Liver (tissue), 9 donors: ENCODE data around the gene MIOX. TPM values are rescaled to one million over a fixed set of nuclear protein-coding genes. Genes with fewer than 3 reads are reported as not detected.

ENCODE experiments used
- DNase-seq: peaks from one replicate; pipeline ENCODE4 v3.0.0-alpha.2; 2017; ENCODE audit warnings: low spot score
- H3K27ac ChIP-seq, 2 donors: one replicate each; pipeline ENCODE4 v1.7.0; 2013; ENCODE audit warnings: inconsistent platforms in 2 of 2, low read length in 2 of 2, control low read depth in 1 of 2, low read depth in 1 of 2, mild to moderate bottlenecking in 1 of 2
- H3K27me3 ChIP-seq, 4 donors: one replicate each; pipeline versions ENCODE4 v1.6.1 to v1.7.0; 2013; ENCODE audit warnings: low read length in 3 of 4, inconsistent platforms in 1 of 4, mild to moderate bottlenecking in 1 of 4, moderate library complexity in 1 of 4; ENCODE audit not compliant: control insufficient read depth in 4 of 4, insufficient read depth in 4 of 4
- H3K36me3 ChIP-seq, 4 donors: one replicate each; pipeline versions ENCODE4 v1.6.1 to v1.7.0; 2013; ENCODE audit warnings: low read length in 3 of 4, mild to moderate bottlenecking in 3 of 4, low read depth in 1 of 4, moderate library complexity in 1 of 4; ENCODE audit not compliant: control insufficient read depth in 4 of 4, insufficient read depth in 3 of 4
- H3K4me1 ChIP-seq, 4 donors: one replicate each; pipeline versions ENCODE4 v1.6.1 to v1.7.0; 2013; ENCODE audit warnings: low read length in 3 of 4, mild to moderate bottlenecking in 3 of 4, moderate library complexity in 1 of 4; ENCODE audit not compliant: control insufficient read depth in 4 of 4, insufficient read depth in 4 of 4
- H3K4me3 ChIP-seq, 3 donors: one replicate each; pipeline versions ENCODE4 v1.6.1 to v1.7.0; 2013; ENCODE audit warnings: low read length in 3 of 3, control low read depth in 1 of 3, low read depth in 1 of 3, mild to moderate bottlenecking in 1 of 3
- H3K9ac ChIP-seq, 2 donors: one replicate each; pipeline ENCODE4 v1.7.0; 2013; ENCODE audit warnings: low read length in 2 of 2, mild to moderate bottlenecking in 2 of 2, moderate library complexity in 2 of 2, control low read depth in 1 of 2, low read depth in 1 of 2
- H3K9me3 ChIP-seq, 4 donors: one replicate each; pipeline versions ENCODE4 v1.6.1 to v1.7.0; 2013; ENCODE audit warnings: low read length in 3 of 4; ENCODE audit not compliant: control insufficient read depth in 4 of 4
- ATF3 ChIP-seq: IDR thresholded peaks from 2 replicates; pipeline ENCODE4 v1.6.1; 2016; ENCODE audit warnings: antibody characterized with exemption
- EGR1 ChIP-seq, 2 donors: IDR thresholded peaks; 2 replicates each; pipeline ENCODE4 v1.6.1; 2016 to 2018; ENCODE audit warnings: antibody characterized with exemption in 2 of 2, low read depth in 2 of 2
- FOXA1 ChIP-seq: IDR thresholded peaks from 2 replicates; pipeline ENCODE4 v1.6.1; 2016; ENCODE audit warnings: antibody characterized with exemption
- FOXA2 ChIP-seq: IDR thresholded peaks from 2 replicates; pipeline ENCODE4 v1.6.1; 2016; ENCODE audit warnings: antibody characterized with exemption
- HNF4A ChIP-seq, 2 donors: conservative IDR thresholded peaks; 2 replicates each; pipeline ENCODE4 v1.6.1; 2016; ENCODE audit warnings: antibody characterized with exemption in 2 of 2, mild to moderate bottlenecking in 2 of 2
- HNF4G ChIP-seq: IDR thresholded peaks from 2 replicates; pipeline ENCODE4 v1.6.1; 2016; ENCODE audit warnings: antibody characterized with exemption
- JUND ChIP-seq, 2 donors: IDR thresholded peaks; 2 replicates each; pipeline ENCODE4 v1.6.1; 2016; ENCODE audit warnings: antibody characterized with exemption in 2 of 2
- NR2F2 ChIP-seq: IDR thresholded peaks from 2 replicates; pipeline ENCODE4 v1.6.1; 2016; ENCODE audit warnings: antibody characterized with exemption
- RAD21 ChIP-seq, 2 donors: IDR thresholded peaks; 2 replicates each; pipeline ENCODE4 v1.6.1; 2016; ENCODE audit warnings: antibody characterized with exemption in 2 of 2, mild to moderate bottlenecking in 2 of 2
- REST ChIP-seq: IDR thresholded peaks from 2 replicates; pipeline ENCODE4 v1.6.1; 2016; ENCODE audit warnings: antibody characterized with exemption, mild to moderate bottlenecking
- RXRA ChIP-seq, 2 donors: IDR thresholded peaks; 2 replicates each; pipeline ENCODE4 v1.6.1; 2017 to 2018; ENCODE audit warnings: antibody characterized with exemption in 2 of 2, mild to moderate bottlenecking in 1 of 2
- SP1 ChIP-seq: IDR thresholded peaks from 2 replicates; pipeline ENCODE4 v1.6.1; 2018; ENCODE audit warnings: antibody characterized with exemption, mild to moderate bottlenecking
- TAF1 ChIP-seq: conservative IDR thresholded peaks from 2 replicates; pipeline ENCODE4 v1.6.1; 2016; ENCODE audit warnings: antibody characterized with exemption, mild to moderate bottlenecking
- YY1 ChIP-seq: IDR thresholded peaks from 2 replicates; pipeline ENCODE4 v1.6.1; 2016; ENCODE audit warnings: antibody characterized with exemption, mild to moderate bottlenecking
- ZBTB33 ChIP-seq: IDR thresholded peaks from 2 replicates; pipeline ENCODE4 v1.6.1; 2016; ENCODE audit warnings: antibody characterized with exemption
- WGBS: extraction: QIAGEN DNeasy Blood & Tissue Kit; methylation state at CpG from one replicate; pipeline ENCODE4 v1.1.7; 2013; 5-methylcytosine and 5-hydroxymethylcytosine counted together
- polyA plus RNA-seq, 2 donors: library from polyadenylated mRNA; stranded (reverse) in 1 of 2; unstranded in 1 of 2; fragments of 200-250 nt in 1 of 2; fragments of >200 nt in 1 of 2; fragmentation: Nextera tagmentation in 1 of 2; extraction: Ambion mirVana in 1 of 2; gene quantifications; one replicate each; pipeline versions ENCODE4 v1.2.1 to v1.2.3, GENCODE V29; 2013 to 2015
- total RNA-seq, 2 donors: library from RNA; depleted of rRNA; stranded (reverse); fragments of >200 nt; gene quantifications; one replicate each; pipeline ENCODE4 v1.2.3, GENCODE V29; 2014
- TF ChIP-seq, protein P1 (sequence below): fragments of 150-350 bp; IDR thresholded peaks from 2 replicates; pipeline ENCODE4 v1.5.1; 2017; ENCODE audit warnings: improper control_type of control experiment, low read depth, low read length; ENCODE audit not compliant: missing input control
- TF ChIP-seq, protein P2 (sequence below): IDR thresholded peaks from 2 replicates; pipeline ENCODE4 v1.6.1; 2016; ENCODE audit warnings: antibody characterized with exemption
- donor health status: healthy.
- donor health status: healthy.
- donor health status: healthy.
- donor health status: healthy.
- donor health status: healthy.

MIOX gene
- total and polyA plus RNA-seq, 4 donors, result not detected

DNA sequence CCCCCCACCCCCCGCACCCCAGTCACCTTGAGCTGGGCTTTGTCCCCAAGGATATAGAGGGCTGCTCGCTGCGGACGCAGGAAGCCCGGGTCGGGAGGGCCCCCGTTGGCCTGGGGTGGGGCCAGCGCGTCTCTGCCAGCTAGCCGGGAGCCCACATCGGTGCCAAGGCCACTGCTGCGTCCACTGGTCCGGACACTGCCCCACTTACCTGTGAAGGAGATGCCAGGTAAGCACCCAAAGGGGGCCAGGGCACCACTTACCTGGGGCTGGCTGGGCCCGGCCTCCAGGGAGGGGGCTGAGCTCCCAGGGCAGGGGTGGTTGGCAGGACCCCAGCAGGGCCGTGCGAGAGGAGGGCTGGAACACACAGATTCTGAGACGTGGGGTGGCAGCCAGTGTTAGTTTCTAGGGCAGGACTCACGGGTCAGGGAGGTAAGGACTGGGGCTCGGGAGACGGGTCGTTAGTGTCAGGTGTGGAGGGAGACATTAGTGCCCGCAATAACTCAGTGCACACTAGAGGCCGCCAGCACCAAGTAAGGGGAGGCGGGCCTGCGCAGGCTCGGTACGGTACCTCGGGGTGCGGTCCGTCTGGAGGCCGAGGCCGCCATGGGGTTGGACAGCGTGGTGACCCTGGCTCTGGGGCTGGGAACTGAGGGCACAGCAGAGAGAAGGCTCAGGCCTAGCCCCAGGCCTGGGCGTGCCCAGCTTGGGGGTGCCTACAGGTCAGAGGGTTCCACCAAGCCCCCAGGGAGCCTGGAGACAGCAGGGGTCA is 30.0 kb upstream of the MIOX start:
- no peak for DNase-seq
- Histone ChIP-seq H3K9me3 (no peaks in the 10 kb centered on the region), H3K4me3 (no peak overlapping the region), H3K36me3 (peaks cover 16 to 71% (median 23%) of the 10 kb centered on the region in 4 donors), H3K4me1 (no peaks in the 10 kb centered on the region), H3K9ac (no peak overlapping the region), H3K27me3 (no peaks in the 10 kb centered on the region), H3K27ac (no peak overlapping the region)
- WGBS, result 92% methylated on average over 34 of the region's 34 CpGs
- TF ChIP-seq NR2F2 (no peak), FOXA1 (no peak), ZBTB33 (no peak), ATF3 (no peak), REST (no peak), YY1 (no peak), RXRA (IDR thresholded peaks at IDR 0.05) (no peak)
- TF ChIP-seq, protein P1, sequence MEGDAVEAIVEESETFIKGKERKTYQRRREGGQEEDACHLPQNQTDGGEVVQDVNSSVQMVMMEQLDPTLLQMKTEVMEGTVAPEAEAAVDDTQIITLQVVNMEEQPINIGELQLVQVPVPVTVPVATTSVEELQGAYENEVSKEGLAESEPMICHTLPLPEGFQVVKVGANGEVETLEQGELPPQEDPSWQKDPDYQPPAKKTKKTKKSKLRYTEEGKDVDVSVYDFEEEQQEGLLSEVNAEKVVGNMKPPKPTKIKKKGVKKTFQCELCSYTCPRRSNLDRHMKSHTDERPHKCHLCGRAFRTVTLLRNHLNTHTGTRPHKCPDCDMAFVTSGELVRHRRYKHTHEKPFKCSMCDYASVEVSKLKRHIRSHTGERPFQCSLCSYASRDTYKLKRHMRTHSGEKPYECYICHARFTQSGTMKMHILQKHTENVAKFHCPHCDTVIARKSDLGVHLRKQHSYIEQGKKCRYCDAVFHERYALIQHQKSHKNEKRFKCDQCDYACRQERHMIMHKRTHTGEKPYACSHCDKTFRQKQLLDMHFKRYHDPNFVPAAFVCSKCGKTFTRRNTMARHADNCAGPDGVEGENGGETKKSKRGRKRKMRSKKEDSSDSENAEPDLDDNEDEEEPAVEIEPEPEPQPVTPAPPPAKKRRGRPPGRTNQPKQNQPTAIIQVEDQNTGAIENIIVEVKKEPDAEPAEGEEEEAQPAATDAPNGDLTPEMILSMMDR, result no peak
- TF ChIP-seq, protein P2, sequence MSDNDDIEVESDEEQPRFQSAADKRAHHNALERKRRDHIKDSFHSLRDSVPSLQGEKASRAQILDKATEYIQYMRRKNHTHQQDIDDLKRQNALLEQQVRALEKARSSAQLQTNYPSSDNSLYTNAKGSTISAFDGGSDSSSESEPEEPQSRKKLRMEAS, result no peak

DNA sequence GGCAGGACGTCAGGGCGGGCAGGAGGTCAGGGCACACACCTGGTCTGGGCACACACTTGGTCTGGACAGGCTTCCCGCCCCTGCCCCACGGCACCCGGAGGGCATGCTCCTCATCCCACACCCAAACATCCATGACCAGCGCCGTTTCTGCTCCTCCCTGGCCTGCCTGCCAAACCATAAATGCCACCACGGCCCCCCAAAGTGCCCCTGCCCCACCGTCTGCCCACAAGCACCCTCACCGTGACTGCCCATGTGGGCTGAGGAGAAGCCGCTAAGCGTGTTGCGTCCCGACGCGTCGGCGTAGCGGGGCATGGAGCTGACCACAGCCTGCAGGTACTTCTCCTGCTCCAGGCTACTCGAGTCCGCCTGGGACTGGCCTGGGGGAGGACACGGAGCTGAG is 27.6 kb upstream of the MIOX start:
- Histone ChIP-seq H3K4me3 (no peak overlapping the region), H3K4me1 (no peaks in the 10 kb centered on the region)
- WGBS, result 92% methylated on average over 22 of the region's 22 CpGs
- no peak for TF ChIP-seq TAF1
- TF ChIP-seq SP1, result no peak
- no peak for TF ChIP-seq FOXA1
- no peak for TF ChIP-seq FOXA2
- TF ChIP-seq RXRA (IDR thresholded peaks at IDR 0.05), result no peak
- no peak for TF ChIP-seq REST
- no peak for TF ChIP-seq HNF4A (conservative IDR thresholded peaks at IDR 0.05)
- TF ChIP-seq EGR1 (IDR thresholded peaks at IDR 0.05; ENCODE audit: low read depth in 2 of 2), result no peak
- TF ChIP-seq HNF4G, result no peak
- TF ChIP-seq JUND (IDR thresholded peaks at IDR 0.05), result no peak
- TF ChIP-seq YY1, result no peak
- no peak for TF ChIP-seq NR2F2
- TF ChIP-seq, protein P1, result no peak
- no peak for TF ChIP-seq ATF3
- no peak for TF ChIP-seq RAD21 (IDR thresholded peaks at IDR 0.05)

More for the DNA sequence above, 27.6 kb upstream of the MIOX start:
- H3K9me3 ChIP-seq, result no peaks in the 10 kb centered on the region
- DNase-seq, result no peak
- H3K27me3 ChIP-seq, result no peaks in the 10 kb centered on the region
- no peak overlapping the region for H3K9ac ChIP-seq
- H3K36me3 ChIP-seq, result peaks cover 22 to 87% (median 32%) of the 10 kb centered on the region in 4 donors
- H3K27ac ChIP-seq, result no peak overlapping the region
